NCI-H345 treated with DMSO at 0.1 percent for 48 hours (cell line): ENCODE measurements around the gene ALDH1L1.
A peak's percentile ranks its signal among the peaks of the same experiment; 100 is the strongest.

Experiments used
- DNase-seq: peaks from one replicate; lab custom pipeline; 2025; ENCODE audit not compliant: unreplicated experiment; lab: John Stamatoyannopoulos, UW

The ALDH1L1 gene

DNA sequence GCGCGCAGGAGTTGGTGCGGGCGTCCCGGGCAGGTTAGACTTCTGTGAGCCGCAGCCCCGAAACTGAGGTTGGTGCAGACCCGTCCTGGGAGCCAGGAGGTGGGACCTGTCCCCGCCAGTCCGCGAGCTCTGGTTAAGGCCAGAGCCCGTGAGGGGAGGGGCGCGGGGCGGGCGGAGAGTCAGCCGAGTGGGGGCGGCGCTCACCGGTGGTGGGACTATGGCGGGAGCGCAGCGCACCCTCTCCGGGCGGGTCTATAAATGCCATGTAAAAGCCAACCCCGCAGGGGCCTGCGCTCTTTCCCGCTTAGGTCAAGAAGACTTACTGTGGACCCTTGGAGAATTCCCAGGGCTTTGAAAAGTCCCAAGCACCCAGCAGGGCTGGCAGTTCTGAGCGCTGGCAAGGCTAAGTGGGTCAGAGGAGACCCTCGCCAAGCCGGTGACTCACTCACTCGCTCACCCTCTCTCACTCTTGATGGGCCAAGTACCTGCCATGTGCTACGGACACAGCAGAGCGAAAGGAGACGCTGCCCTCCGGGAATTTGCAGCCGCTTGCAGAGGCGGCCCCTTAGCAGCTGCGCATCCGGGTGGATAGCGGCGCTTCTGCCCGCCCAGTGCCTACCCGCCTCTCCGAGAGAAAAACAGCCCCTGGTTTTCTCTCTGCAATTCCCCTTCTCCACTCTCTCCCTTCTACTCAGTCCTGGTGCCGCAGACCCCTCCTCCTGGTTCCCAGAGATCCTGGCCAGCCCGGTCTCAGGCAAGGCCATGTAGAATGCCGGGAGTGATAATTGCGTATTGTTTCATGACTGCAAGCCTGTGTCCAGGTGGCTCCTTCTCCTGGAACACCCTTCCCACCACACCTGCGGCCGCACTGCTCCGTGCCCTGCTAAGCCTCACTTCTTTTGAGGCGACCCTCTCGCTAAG lies at the start of gene ALDH1L1:
Gene ALDH1L1, minus strand, starts transcription at position 110 of the 921 bp plus-strand sequence. CDS start 19,607 bp downstream, outside the sequence.
- DNase-seq, result no peak

DNA sequence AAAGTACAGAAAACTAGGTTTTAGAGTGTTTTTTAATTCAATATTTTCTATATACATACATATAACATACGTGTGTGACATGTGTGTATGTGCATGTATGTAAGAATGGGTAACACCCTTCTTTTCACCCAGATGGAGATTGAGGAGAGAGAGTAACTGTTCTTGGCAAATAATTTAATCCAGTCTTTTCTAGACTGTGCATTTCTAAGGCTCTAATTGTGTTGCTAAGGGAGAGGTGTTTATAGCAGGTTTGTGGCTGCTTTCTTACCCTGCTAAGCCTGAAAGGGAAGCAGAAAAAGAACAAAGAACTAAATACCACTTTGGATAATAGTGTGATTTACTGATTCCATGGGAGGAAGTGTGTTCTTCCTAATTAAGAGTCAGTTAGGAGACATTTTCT lies 46.0 kb upstream of the ALDH1L1 start:
- no peak for DNase-seq

DNA sequence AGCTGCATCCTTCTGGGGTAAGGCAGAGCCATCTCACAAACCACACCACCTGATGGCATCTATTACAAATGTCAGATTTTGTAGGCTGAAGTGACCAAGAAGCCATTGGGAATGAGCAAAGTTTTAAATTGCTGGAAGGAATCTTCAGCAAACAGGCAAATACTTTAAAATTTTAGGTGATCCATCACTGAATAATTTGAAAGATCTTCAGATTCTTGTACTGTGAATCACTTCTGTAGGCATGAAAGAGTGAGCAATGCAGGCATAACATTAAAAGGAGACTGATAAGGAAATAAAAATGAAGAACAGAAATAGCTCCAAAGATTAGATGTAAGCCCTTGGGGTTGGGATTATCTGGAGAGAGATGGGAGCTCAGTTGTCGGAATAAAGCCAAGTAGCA lies 36.0 kb upstream of the ALDH1L1 start:
- DNase-seq, result no peak

DNA sequence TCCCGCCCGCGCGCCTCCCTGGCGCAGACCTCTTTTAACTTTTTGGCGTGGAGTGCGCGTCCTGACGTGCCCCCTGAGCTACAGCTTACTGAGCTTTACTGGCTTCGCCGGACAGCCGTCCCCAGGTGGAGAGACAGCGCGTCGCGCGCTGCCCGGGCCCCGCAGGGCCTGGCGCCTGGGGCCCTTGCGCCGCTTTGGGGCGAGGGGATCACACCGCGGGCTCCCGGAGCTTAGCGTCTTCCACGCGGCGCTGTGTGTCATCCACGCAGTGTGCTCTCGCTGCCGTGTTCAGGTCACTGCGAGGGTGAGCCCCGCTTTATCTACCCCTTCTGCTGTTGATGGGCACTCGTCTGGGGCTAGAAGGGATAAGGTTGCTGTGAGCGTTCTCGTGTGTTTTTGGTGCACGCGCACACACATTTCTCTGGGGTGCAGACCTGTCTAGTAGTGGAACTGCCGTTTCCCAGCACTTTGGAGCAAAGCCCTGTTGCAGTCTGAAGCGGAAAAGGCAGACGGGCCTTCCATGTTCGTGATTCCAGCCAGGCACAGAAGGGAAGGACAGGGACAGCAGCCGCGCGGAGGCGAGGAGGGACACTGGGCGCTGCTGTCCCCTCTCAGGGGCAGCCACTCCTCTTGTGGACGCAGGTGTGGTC lies 33.1 kb upstream of the ALDH1L1 start:
- DNase-seq, result no peak

DNA sequence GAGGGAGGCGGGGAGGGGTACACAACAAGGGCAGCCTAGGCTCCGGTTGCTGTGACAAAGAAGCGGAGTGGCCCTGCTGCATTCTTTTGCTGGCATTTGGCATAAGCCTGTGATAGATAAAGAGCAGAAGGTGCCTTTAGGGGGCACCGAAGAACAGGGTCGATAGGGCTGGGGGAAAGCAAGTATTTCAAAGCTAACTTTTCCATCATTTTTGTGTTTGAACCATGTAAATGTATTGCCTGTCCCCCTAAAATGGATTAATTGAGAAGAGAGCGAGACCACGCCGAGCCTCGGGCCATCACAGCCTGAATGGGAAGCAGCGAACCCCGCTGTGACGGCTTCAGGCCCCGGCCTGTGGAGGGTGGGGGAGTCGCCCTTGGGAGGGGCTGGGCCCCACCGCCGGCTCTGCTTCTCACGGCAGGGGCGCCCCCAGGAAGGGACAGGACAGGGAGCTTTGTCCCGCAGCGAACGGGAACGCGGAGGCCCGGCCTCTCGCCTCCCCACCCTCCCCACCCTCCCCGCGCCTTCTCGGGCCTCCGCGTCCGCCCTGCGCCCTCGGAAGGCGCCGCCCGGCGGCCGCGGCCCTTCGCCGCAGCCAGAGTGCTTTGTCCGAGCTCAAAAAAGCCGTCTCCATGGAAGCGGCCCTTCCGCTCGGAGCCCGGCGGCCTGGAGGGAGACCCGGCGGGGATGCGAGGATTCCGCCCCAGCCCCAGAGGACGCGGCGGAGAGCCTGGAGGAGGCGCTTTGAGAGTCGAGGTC lies 32.4 kb upstream of the ALDH1L1 start:
- DNase-seq, result peak; percentile 18

DNA sequence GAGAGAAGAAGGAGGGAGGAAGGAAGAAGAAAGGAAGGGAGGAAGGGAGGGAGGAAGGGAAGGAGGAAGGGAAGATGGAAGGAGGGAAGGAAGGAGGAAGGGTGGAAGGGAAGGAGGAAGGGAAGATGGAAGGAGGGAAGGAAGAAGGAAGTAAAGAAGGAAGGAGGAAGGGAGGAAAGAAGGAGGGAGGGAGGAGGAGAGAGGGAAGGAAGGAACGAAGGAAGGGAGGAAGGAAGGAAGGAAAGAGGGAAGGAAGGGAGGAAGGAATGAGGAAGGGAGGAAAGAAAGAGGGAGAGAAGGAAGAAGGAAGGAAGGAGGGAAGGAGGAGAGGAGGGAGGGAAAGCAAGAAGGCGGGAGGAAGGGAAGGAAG lies 31.8 kb upstream of the ALDH1L1 start:
- no peak for DNase-seq

DNA sequence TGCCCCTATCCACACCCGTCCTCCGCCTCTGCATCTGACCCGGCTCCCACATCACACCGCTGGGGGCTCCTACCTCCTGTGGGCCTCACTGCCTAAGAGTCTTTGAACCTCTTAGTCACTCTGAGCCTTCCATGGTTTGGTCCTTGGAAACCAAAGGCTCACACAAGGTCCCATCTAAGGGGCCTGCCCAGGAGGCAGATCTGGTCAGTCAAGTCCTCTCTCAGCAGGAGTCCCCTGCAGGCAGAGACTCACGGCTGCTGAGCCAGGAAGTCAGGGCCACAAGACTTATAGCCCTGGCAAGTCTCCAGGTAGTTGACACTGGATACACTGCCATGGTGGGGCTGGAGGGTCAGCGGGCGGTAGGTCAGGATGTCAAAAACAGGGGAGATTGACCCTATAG lies 31.2 kb upstream of the ALDH1L1 start:
- DNase-seq, result no peak

DNA sequence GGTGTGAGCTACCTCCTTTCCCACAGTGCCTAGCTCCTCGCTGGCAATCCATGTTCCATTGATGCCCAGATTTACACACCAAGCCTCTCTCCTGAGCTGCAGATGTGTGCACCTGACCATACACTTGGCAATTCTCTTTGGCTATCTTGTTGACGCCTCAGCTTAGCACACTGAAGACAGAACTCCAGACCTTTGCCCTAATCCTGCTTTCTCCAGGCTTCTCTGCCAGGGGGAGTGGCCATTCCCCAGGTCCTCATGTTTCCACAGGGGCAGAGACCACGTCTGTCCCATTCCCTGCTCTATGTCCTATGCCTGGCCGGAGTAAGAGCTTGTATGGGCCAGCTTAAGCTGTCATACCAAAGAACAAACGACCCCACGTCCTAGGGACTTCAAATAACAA lies 30.2 kb upstream of the ALDH1L1 start:
- DNase-seq, result no peak

DNA sequence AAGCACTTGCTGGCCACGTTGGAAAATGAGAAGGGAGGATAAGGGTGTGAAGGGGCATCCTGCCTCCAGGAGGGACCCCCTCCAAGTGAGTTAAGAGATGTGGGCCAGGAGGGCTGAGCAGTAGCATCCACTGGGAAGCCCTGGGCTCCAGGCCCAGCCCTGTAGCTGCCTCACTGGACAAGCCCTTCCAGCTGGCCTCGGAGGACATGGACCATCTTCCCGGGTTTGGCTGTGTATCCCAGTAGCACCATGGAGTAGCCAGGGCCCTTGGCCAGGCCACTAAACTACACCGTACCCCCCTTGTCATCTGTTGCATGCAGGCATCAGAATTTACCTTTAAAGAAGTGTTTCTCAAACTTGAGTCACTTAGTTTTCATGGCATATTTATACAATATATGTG lies 29.4 kb upstream of the ALDH1L1 start:
- no peak for DNase-seq

DNA sequence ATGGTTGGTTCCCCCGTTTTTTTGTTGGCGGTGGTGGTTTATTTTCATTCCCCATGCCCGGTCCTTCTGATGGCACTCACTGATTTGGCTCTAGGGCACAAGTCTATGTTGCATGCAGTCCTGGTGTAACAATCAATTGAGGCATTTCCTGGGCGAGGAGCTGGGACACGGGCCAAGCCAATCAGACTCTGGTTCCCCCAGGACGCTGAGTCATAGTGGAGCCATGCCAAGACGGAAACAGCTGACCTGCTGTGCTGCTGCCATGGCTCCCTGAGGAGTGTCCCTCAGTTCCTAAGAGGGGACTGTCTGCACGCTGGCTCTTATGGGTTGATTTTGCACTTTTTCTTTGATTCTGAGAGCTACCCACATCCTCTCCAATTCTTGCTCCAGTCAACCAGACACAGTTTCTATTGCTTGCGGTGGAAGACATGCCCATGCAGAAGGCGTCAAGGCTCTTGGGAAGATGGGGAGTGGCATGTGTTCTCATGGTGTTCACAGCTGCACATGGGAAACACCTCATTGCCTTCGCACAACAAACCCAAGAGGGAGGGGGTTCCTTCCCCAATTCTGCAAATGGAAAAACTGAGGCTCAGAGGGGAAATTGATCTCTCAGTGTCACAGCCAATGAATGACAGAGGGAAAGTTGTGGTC lies 28.3 kb upstream of the ALDH1L1 start:
- DNase-seq, result peak; percentile 66

DNA sequence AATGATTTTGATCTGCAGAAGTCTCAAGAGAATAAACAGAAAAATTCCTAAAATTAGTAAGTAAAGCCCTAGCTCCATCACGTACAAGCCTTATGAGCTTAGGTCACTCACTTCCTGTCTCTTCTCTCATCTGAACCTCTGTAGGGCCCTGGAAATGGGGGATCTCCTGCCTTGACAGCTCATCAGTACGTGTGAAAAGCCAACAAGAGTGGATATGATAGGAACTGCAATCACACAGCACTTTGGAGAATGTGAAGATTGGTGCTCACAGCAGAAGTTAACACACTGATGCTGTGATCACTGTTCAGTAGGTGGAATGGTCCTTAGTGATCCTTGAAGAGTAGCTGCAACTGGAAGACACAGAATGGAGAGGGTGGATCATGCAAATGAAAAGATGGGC lies 27.8 kb upstream of the ALDH1L1 start:
- no peak for DNase-seq

DNA sequence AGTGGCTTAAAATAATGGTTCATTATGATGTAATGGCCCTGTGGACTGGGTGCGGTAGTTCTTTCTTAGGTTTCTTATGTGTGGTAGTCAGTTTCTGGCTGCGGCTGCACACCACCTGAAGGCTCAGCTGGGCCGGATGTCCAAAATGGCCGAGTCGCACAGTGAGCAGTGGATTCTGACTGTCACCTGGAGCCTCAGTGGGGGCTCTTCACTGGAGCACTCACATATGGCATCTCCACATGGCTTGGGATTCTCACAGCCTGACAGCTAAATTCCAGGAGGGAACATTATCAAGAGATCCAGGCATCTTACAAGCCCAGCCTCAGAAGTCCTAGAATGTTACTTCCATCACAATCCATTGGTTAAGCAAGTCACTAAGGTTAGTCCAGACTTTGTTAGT lies 26.8 kb upstream of the ALDH1L1 start:
- DNase-seq, result no peak

DNA sequence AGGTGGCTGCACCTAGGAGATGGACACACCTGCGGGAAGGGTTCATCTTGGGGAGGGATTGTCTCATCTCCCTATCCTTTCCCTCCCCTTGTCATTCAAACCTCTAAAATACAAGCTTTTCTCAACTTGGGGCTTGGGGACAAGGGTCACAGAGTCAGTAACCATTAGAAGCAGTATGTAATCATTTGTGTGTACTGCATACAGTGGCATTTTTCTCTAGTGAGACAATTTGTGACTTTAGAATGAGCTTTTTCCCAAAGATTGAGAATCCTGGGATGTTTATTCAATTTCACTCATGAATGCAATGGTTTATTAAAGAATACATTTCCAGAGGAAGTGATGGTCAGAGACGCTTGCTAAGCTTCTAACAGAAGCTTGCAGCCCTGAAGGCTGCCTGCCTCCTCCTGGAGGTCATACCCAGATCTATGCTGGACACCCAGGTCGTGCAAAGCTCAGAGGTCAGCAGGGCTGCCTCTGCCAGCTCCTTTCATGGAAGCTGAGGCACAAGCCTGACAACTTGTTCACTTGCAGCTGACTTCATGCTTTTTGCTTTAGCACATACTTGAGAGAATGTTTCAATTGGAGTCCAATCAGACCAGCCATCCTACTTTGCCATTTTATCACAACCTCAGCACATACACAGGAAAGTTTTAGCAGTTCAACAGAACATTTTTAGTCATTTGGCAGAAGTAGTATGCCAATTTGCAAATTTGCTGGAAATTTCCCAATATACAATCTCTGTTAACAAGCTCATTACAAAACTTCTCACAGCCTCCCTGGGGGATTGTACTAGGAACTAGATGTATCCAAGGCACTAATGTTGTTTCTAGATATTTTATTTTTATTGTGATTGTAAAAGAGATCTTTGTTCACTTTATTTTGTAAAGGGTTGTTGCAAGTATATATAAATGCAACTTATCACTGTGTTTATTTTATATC lies 25.6 kb upstream of the ALDH1L1 start:
- DNase-seq, result no peak

DNA sequence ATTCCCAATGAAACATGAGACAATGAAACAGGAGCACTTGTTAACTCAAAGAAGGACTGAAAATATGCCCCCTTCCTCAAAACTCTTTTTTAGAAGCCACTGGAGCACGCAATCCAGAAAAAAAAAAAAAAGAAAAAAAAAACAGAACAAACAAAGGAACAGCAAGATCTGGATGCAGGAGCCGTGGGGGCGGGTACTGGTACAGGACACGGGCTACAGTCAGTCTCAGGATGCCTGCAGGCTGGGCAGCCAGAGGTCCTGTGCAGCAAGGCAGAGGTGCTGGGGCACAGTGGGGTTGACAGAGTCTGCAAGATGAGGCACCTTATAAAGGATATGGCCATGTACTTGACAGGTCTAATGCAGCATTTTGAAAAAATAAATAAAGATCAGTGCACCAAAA lies 22.3 kb upstream of the ALDH1L1 start:
- DNase-seq, result no peak

DNA sequence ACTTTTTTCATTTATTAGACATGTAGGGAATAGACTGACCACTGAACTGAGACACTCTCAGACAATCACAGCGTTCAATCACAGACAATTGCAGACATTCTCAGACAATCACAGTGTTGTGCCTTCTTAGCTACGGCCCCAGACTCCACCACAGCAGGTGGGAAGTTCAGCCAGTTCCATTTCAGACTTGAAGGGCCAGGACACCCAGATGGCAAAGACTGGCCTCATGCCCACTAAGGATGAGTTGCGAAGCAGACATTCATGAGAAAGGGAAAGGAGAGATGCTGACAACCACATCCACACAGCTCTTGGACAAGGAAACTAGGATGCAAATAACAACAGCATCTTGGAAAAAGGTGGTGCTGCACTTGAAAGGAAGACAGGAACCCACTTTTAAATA lies 21.9 kb upstream of the ALDH1L1 start:
- no peak for DNase-seq

DNA sequence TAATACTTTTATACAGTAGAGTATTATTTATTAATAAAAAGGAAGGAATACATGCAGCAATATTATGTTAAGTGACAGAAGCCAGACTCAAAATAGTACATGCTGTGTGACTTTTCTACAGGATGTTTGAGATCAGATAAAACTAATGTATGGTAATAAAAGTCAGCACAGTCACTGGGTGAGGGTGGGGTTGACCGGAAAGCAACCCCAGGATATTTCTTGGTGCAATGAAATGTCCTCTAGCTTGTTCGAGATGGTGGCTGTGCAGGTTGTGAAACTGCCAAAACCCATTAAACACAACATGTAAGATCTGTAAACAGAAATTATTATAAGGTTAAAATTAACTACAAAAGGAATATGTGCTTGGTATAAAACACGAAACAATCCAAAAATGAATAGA lies 20.8 kb upstream of the ALDH1L1 start:
- DNase-seq, result no peak

DNA sequence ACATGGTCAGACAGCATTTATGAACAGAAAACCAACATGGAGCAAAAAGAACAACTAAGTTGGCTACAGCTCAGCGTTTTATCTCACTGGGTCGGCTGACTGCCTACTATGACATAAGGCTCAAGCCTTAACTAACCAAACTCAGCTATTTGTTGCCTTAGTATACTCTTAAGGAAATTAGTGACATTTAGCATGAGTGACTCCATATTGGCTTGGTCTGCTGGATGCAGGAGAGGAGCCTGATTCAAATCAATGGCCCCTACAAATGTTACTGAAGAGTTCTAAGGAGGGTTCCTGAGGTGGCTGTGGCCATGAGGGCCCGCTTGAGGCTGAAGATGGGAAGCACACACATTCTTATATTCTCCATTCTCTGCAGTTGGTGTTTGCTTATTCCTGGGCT lies 20.1 kb upstream of the ALDH1L1 start:
- DNase-seq, result no peak

DNA sequence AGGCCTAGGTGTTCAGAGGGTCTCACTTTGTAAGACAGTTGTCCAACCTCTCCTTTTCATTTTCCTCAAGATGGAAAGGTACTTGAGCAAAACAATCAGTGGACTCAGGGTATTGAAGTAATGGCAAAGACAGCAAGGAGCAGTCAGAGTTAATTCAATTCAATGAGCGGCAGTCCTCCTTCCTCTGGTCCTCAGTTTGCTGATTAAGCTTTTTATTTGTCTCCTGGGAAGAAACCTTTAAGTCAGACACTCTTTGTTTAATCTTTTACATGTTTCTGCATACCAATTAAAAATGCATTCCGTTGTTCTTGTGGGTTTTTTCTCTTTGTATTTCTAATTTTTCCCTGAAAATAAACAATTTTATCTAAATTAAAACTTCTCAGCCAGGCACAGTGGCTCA lies 18.9 kb upstream of the ALDH1L1 start:
- DNase-seq, result no peak

DNA sequence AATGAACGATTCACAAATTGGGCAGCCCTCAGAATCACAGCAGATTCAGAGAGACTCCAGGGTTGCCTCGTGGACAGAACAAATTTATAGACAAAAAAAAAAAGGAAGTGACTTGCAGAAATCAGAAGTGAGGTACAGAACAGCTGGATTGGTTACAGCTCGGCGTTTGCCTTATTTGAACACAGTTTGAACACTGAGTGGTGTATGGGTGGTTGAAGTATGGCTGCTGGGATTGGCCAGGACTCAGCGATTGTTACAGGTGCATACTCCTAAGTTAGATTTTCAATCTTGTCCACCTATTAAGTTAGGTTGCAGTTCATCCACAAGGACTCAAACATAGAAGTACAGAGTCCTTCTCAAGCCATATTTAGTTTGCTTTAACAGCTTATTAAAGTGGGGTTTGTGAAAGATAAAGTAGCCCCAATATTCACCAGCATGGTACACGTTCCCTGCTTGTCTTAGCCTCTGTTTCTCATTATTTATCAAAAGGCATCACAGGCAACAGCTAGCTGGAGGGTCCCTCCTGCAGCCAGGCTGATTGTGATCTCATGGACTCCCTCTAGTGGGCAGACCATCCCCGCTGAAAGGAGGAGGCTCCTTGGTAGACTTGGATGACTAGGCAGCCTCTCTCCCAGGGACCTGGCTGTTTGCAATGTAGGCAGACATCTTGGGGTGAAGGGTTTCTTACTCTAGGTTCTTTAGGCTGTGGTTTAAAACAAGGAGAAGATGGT lies 17.6 kb upstream of the ALDH1L1 start:
- peak; percentile 7 for DNase-seq

DNA sequence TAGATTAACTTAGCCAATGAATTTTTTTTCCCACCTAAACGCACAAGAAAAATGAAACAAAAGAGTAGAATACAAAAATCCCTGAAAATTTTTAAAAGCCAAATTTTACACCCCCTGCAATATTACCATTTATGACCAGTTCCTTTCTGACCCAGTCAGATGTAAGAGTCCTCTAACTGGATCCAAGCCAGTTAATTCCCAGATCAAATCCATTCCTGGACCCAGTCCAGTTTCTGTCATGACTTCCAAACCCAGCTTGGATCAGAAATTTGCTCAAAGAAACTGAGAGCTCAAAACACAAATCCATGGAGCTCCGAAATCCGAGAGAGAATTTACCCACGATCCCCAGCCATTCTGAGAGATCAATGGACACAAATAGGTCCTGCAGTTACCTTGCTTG lies 17.0 kb upstream of the ALDH1L1 start:
- no peak for DNase-seq
